Kidney epithelial cell (primary cell): ENCODE measurements around the gene OPTN. TPM values are rescaled to one million over a fixed set of nuclear protein-coding genes. Genes with fewer than 3 reads are reported as not detected.

ENCODE experiments used
- DNase-seq: peaks from one replicate; pipeline ENCODE4 v3.0.0-alpha.2; 2010; ENCODE audit warnings: low read depth
- H3K27me3 ChIP-seq: 2 replicates; pipeline ENCODE4 v1.6.0; 2011; ENCODE audit warnings: low read length; ENCODE audit not compliant: control insufficient read depth, insufficient read depth
- H3K36me3 ChIP-seq: 2 replicates; pipeline ENCODE4 v1.5.1; 2011; ENCODE audit warnings: low read length; ENCODE audit not compliant: control insufficient read depth, insufficient read depth
- H3K4me3 ChIP-seq: 2 replicates; pipeline ENCODE4 v1.5.1; 2011; ENCODE audit warnings: low read depth, mild to moderate bottlenecking, control low read depth, low read length
- total RNA-seq: library from RNA; depleted of rRNA; stranded (reverse); fragments of >200 nt; gene quantifications from 2 replicates; pipeline ENCODE4 v1.2.3, GENCODE V29; 2015
- TF ChIP-seq, protein P1 (sequence below): IDR thresholded peaks from 2 replicates; pipeline ENCODE4 v1.5.1; 2011; ENCODE audit warnings: mild to moderate bottlenecking, moderate library complexity, low read length, control low read depth, inconsistent platforms; ENCODE audit not compliant: insufficient read depth, poor library complexity, severe bottlenecking

The OPTN gene
- total RNA-seq, 1 donor from 2014 or later, result 114 TPM

DNA sequence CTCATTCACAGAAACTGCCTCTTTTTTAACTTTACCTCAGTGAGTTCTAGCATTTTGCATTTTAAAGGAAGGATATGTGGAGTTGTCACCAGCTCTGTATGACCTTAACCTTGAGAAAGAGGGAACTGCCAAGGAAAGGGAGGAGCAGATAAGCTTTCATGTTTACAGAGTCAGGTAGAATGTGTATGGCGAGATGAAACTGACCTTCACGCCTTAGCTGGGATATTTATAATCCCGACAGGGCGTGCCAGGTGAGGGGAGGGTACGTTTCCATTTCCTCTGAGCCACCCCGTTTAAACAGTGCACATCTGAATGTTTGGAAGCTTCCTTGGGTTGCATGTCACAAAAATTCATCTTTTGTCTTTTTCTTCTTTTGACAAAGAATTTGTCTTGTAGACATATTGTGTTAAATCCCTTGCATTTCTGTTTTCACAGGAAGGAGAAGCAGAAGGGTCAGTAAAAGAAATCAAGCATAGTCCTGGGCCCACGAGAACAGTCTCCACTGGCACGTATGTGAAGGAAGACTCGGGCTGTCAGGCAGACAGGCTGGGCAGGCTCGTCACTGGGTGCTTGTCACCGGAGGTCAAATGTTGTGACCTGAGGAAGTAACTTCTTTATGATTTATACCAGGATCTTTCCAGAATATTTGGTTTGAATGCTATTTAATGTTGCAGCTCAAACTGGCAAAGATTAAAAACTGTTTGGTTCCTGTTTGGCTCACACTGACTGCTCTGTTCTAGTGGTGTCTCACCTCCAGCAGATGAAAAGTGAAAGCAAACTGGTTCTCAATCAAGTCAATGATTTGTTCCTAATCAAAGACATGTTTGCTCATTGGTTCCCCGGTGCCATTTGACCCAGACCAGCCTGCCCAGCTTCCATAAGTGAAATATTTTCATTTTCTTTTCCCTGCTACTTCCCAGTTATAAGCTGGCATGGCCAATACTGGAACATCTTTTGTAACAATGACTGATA lies 16.2 kb downstream of the OPTN start:
- H3K36me3 ChIP-seq, result peaks cover 4% of the 10 kb centered on the region
- DNase-seq, result no peak
- TF ChIP-seq, protein P1, sequence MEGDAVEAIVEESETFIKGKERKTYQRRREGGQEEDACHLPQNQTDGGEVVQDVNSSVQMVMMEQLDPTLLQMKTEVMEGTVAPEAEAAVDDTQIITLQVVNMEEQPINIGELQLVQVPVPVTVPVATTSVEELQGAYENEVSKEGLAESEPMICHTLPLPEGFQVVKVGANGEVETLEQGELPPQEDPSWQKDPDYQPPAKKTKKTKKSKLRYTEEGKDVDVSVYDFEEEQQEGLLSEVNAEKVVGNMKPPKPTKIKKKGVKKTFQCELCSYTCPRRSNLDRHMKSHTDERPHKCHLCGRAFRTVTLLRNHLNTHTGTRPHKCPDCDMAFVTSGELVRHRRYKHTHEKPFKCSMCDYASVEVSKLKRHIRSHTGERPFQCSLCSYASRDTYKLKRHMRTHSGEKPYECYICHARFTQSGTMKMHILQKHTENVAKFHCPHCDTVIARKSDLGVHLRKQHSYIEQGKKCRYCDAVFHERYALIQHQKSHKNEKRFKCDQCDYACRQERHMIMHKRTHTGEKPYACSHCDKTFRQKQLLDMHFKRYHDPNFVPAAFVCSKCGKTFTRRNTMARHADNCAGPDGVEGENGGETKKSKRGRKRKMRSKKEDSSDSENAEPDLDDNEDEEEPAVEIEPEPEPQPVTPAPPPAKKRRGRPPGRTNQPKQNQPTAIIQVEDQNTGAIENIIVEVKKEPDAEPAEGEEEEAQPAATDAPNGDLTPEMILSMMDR, result no peak

DNA sequence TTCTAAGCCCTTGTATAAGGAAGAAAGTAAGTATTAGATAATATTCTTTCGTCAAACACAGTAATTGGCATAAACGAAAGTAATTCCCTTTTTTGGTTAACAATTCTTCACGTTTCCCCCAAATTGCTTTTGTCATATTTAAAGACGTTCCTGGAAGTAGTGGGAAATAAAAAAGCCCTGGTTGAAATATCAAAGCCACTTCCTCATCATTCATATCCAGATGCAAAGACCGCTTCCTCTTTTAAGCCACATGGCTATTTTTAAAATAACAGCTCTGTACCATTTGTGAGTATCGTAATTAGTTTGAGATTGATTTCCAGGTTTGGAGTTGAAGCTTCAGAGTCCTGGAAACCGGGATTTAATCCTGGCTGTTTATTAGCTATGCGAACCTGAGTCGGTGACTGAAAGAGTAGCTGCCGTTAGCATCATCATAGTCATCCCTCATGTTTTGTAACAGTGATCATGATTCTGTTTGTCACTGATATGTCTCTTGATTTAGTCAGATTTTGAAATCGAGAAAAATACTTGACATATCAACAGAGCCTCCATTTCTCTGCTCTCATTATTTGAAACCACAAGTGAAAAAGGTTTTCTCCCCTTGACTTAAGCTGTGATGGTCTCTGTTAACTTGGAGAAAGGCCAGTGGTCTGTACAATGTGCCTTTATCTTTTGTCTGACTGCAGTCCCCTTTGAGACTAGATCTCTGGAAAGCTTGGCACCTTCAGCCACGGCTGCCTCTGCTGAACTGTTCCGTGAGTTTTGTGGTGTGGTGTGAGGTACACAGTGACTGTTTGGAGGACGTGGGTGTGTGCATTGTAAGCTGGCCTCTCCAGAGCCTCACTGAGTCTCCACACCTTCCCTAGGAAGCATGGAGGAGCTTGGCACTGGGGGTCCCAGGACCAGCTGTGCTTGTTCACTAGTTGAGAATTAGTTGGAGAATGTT lies 18.1 kb downstream of the OPTN start:
- DNase-seq, result no peak
- Histone ChIP-seq H3K4me3 (no peak overlapping the region), H3K36me3 (peaks cover 4% of the 10 kb centered on the region), H3K27me3 (no peaks in the 10 kb centered on the region)
- TF ChIP-seq, protein P1, result no peak

More for the DNA sequence above, 16.2 kb downstream of the OPTN start:
- no peaks in the 10 kb centered on the region for H3K27me3 ChIP-seq
- H3K4me3 ChIP-seq, result no peak overlapping the region

DNA sequence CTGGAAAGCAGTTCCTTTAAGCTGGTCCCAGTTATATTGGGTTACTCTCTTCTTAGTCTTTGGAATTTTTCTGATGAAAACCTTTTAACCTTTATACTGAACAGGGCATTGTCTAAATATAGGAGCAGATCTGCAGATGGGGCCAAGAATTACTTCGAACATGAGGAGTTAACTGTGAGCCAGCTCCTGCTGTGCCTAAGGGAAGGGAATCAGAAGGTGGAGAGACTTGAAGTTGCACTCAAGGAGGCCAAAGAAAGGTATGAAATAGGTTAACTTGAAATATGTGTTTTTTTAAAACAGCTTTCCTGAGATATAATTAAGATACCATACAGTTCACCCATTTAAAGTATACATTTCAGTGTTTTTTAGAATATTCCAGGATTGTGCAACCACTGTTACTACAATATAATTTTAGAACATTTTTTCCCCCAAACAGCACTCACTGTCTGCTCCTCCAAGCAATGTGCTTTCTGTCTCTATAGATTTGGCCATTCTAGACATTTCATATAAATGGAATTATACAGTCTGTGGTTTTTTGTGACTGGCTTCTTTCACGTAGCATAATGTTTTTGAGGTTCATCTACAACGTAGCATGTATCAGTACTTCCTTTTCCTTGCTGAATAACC lies 18.9 kb downstream of the OPTN start:
- DNase-seq, result no peak
- TF ChIP-seq, protein P1, result no peak
- Histone ChIP-seq H3K36me3 (peaks cover 3% of the 10 kb centered on the region), H3K4me3 (no peak overlapping the region), H3K27me3 (no peaks in the 10 kb centered on the region)

GRCh38 chr10:13120786-13121499 lies 21.0 kb downstream of the OPTN start:
- no peaks in the 10 kb centered on the region for H3K27me3 ChIP-seq
- peaks cover 3% of the 10 kb centered on the region for H3K36me3 ChIP-seq
- no peak for DNase-seq
- TF ChIP-seq, protein P1, result no peak
- H3K4me3 ChIP-seq, result no peak overlapping the region

GRCh38 chr10:13121500-13121854 lies 21.5 kb downstream of the OPTN start:
- H3K36me3 ChIP-seq, result peaks cover 3% of the 10 kb centered on the region
- DNase-seq, result no peak
- H3K27me3 ChIP-seq, result no peaks in the 10 kb centered on the region
- no peak overlapping the region for H3K4me3 ChIP-seq
- TF ChIP-seq, protein P1, result no peak
